HT-29 (cell line): ENCODE data around the gene TIA1. TPM values are rescaled to one million over a fixed set of nuclear protein-coding genes. Genes with fewer than 3 reads are reported as not detected.

Experiments used
- small RNA-seq: library from RNA; depleted of rRNA; stranded (forward); fragments of <200 nt; gene quantifications from one replicate; pipeline ENCODE3, GENCODE V24; 2014
- total RNA-seq: library from RNA; depleted of rRNA; stranded (reverse); fragments of >200 nt; shearing (Covaris generic); gene quantifications from 2 replicates; pipeline ENCODE4 v1.2.3, GENCODE V29; 2014; rRNA removed

Gene TIA1
- total RNA-seq, 1 experiment from 2014 or later: 73.9 TPM

Small RNA genes within 50 kb of the gene (small RNA-seq; reads per million reads assigned to genes)
- gene AC016700.2: not detected
- not detected for gene MIR1285-2

Other genes starting within 250 kb of the TIA1 start
- gene PCBP1, start 161.2 kb downstream of the TIA1 start, total RNA-seq: 47.6 and 52.6 TPM in 2 replicates
- gene C2orf42, start 57.6 kb downstream of the TIA1 start, total RNA-seq: 7.0 and 10.5 TPM in 2 replicates
- 10.2 and 11.6 TPM in 2 replicates for gene PCYOX1, start 9.5 kb upstream of the TIA1 start, total RNA-seq
- gene SNRPG, start 45.1 kb upstream of the TIA1 start, total RNA-seq: 309 and 338 TPM in 2 replicates
- gene FAM136A, start 53.4 kb upstream of the TIA1 start, total RNA-seq: 73.6 and 81.5 TPM in 2 replicates